Spleen (tissue), 11 donors: ENCODE measurements around the gene COL25A1. TPM values are rescaled to one million over a fixed set of nuclear protein-coding genes. Genes with fewer than 3 reads are reported as not detected.
"Not testable (repeated sequence)": the region's sequence is repeated elsewhere in the genome, so short reads cannot be mapped to it uniquely, and the experiment has no call there.

Experiments used
- DNase-seq: peaks from one replicate; pipeline ENCODE4 v3.0.0-alpha.2; 2020
- H3K27ac ChIP-seq, 8 donors: fragments of 200-600 bp; sonication (generic) in 7 of 8; 1 replicate in 4 of 8; 2 replicates in 4 of 8; pipeline versions ENCODE4 v1.5.0 to v1.8.0; 2016 to 2021; ENCODE audit warnings: inconsistent platforms in 4 of 8, mild to moderate bottlenecking in 4 of 8, moderate library complexity in 1 of 8
- H3K27me3 ChIP-seq, 7 donors: fragments of 200-600 bp; sonication (generic) in 6 of 7; replicated peaks in 1 of 7; 1 replicate in 4 of 7; 2 replicates in 3 of 7; pipeline versions ENCODE4 v1.5.0 to v1.8.0; 2016 to 2021; ENCODE audit warnings: inconsistent platforms in 3 of 7, mild to moderate bottlenecking in 1 of 7
- H3K36me3 ChIP-seq, 6 donors: fragments of 200-600 bp; sonication (generic) in 5 of 6; 1 replicate in 4 of 6; 2 replicates in 2 of 6; pipeline versions ENCODE4 v1.5.0 to v1.8.0; 2016 to 2021; ENCODE audit warnings: inconsistent platforms in 2 of 6
- H3K4me1 ChIP-seq, 6 donors: fragments of 200-600 bp; sonication (generic) in 5 of 6; 1 replicate in 3 of 6; 2 replicates in 3 of 6; pipeline versions ENCODE4 v1.5.0 to v1.8.0; 2016 to 2021; ENCODE audit warnings: inconsistent platforms in 3 of 6
- H3K4me3 ChIP-seq, 8 donors: fragments of 200-600 bp; sonication (generic) in 7 of 8; 1 replicate in 4 of 8; 2 replicates in 4 of 8; pipeline versions ENCODE4 v1.5.0 to v1.8.0; 2016 to 2021; ENCODE audit warnings: inconsistent platforms in 4 of 8, mild to moderate bottlenecking in 4 of 8, moderate library complexity in 2 of 8
- H3K9me3 ChIP-seq, 8 donors: fragments of 200-600 bp; sonication (generic) in 7 of 8; 1 replicate in 4 of 8; 2 replicates in 4 of 8; pipeline versions ENCODE4 v1.5.0 to v1.8.0; 2016 to 2021; ENCODE audit warnings: inconsistent platforms in 4 of 8
- POLR2A ChIP-seq, 3 donors: fragments of 450-650 bp; IDR thresholded peaks; one replicate each; pipeline ENCODE4 v1.5.1; 2017; ENCODE audit warnings: antibody characterized with exemption in 3 of 3, mild to moderate bottlenecking in 1 of 3
- POLR2AphosphoS5 ChIP-seq, 3 donors: sonication (generic); formaldehyde crosslinking; IDR thresholded peaks; one replicate each; pipeline ENCODE4 v1.5.1; 2017; ENCODE audit warnings: antibody characterized with exemption in 3 of 3
- WGBS, 5 donors: extraction: QIAGEN DNeasy Blood & Tissue Kit in 3 of 5; methylation state at CpG; one replicate each; pipeline versions ENCODE4 v1.1.5 to v1.1.7; 2013 to 2018; 5-methylcytosine and 5-hydroxymethylcytosine counted together
- intact Hi-C: fragments of 100-400 bp; cut with DNase I; formaldehyde crosslinking; loops from one replicate; pipeline ENCODE4 v1.15.0; 2023; ENCODE audit warnings: low total_unique reads
- polyA plus RNA-seq, 3 donors: library from polyadenylated mRNA; stranded (reverse); fragments of 200-250 nt; gene quantifications; one replicate each; pipeline ENCODE4 v1.2.1, GENCODE V29; 2013
- total RNA-seq, 7 donors: library from RNA; depleted of rRNA in 3 of 7; stranded (reverse); fragments of >200 nt in 3 of 7; fragmentation: NEBNext Ultra II Directional in 4 of 7; extraction: Animal tissue kit (Norgen Biotek cat#: 25700) in 4 of 7; gene quantifications; one replicate each; pipeline versions ENCODE4 v1.1.0 to v1.2.1, GENCODE V29; 2016 to 2021
- TF ChIP-seq, protein P1 (sequence below), 11 experiments: fragments of 200-600 bp in 7 of 11; fragments of 450-650 bp in 4 of 11; sonication (generic) in 4 of 11; IDR thresholded peaks in 8 of 11; conservative IDR thresholded peaks in 3 of 11; 1 replicate in 7 of 11; 2 replicates in 4 of 11; pipeline versions ENCODE4 v1.4.0 to v1.8.0; 2016 to 2021; ENCODE audit warnings: antibody characterized with exemption in 11 of 11, inconsistent platforms in 4 of 11, mild to moderate bottlenecking in 1 of 11
- donor health status: healthy with polysubstance abuse.
- donor health status: DM: no; HTN: no; CAD: no; lungs with moderate emphysema.
- donor health status: DM: no; HTN: no; CAD: no.
- donor health status: Bipolar disorder and iron deficiency.
- donor health status: healthy.
- donor health status: DM: no; HTN: no; CAD: no.
- donor health status: DM: yes; HTN: yes; CAD: no.

COL25A1 gene
- total and polyA plus RNA-seq, 10 donors: 0.06 to 1.9 (median 0.57) TPM; not detected in 1

DNA sequence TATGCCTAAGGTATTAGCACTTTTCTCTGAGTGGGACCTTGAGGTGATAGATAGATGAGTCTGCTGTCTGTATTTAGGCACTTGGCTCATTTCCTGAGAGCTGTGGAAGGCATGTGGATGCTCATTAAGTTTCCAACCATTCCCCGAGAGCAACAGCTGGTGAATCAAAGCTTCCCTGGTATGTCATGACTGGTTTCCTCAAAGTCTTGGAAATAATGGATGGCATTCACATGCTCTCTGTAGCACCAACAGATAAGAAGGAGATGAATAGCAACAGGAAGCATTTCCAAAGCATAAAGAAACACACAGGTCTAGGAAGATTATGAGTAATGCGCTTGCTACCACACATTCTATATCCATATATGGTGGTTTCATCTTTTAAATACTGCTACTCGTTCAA, 421.3 kb downstream of the COL25A1 start:
- Histone ChIP-seq H3K27me3 (no peaks in the 10 kb centered on the region), H3K36me3 (no peaks in the 10 kb centered on the region), H3K4me1 (peaks cover 0 to 10% (median 3%) of the 10 kb centered on the region in 6 donors), H3K9me3 (no peaks in the 10 kb centered on the region), H3K4me3 (no peak overlapping the region), H3K27ac (no peak overlapping the region)
- no peak for DNase-seq
- TF ChIP-seq, protein P1, sequence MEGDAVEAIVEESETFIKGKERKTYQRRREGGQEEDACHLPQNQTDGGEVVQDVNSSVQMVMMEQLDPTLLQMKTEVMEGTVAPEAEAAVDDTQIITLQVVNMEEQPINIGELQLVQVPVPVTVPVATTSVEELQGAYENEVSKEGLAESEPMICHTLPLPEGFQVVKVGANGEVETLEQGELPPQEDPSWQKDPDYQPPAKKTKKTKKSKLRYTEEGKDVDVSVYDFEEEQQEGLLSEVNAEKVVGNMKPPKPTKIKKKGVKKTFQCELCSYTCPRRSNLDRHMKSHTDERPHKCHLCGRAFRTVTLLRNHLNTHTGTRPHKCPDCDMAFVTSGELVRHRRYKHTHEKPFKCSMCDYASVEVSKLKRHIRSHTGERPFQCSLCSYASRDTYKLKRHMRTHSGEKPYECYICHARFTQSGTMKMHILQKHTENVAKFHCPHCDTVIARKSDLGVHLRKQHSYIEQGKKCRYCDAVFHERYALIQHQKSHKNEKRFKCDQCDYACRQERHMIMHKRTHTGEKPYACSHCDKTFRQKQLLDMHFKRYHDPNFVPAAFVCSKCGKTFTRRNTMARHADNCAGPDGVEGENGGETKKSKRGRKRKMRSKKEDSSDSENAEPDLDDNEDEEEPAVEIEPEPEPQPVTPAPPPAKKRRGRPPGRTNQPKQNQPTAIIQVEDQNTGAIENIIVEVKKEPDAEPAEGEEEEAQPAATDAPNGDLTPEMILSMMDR (IDR thresholded peaks at IDR 0.05 in 8 of 11, conservative IDR thresholded peaks at IDR 0.05 in 3 of 11): no peak
- TF ChIP-seq POLR2A (IDR thresholded peaks at IDR 0.05) (no peak), POLR2AphosphoS5 (IDR thresholded peaks at IDR 0.05) (no peak)
- intact Hi-C loops: no loop called here
- 75 to 91% (median 85%) methylated on average over 3 of the region's 3 CpGs for WGBS, 5 donors

GRCh38 chr4:108878806-108879205, 423.7 kb downstream of the COL25A1 start:
- H3K27ac ChIP-seq: no peak overlapping the region
- no peak overlapping the region for H3K4me3 ChIP-seq
- WGBS, 5 donors: 2 to 5% (median 4%) methylated on average over 3 of the region's 3 CpGs
- H3K9me3 ChIP-seq: no peaks in the 10 kb centered on the region
- peaks cover 0 to 10% (median 3%) of the 10 kb centered on the region in 6 donors for H3K4me1 ChIP-seq
- no peak for DNase-seq
- no peaks in the 10 kb centered on the region for H3K27me3 ChIP-seq
- H3K36me3 ChIP-seq: no peaks in the 10 kb centered on the region
- no peak for TF ChIP-seq POLR2AphosphoS5 (IDR thresholded peaks at IDR 0.05)
- TF ChIP-seq POLR2A (IDR thresholded peaks at IDR 0.05): no peak
- TF ChIP-seq, protein P1 (IDR thresholded peaks at IDR 0.05 in 8 of 11, conservative IDR thresholded peaks at IDR 0.05 in 3 of 11): no peak
- intact Hi-C loops: no loop called here

DNA sequence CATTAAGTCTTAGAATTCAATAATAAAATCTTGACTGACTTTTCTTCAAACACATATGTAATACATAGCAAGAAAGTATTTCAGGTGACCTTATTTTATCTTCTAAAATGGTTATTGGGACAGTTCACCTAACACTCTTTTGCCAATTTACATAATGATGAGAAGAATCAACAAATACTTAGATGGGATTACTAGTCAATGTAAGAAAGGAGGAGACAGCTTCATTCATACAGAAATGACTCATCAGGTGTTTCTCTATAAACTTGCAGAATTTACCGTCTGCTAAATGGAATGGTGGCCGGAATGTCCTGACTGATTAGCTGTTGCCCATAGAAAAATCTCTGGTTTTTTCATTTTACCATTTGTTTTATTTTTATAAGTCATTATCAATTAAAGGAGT, 424.6 kb downstream of the COL25A1 start:
- no peaks in the 10 kb centered on the region for H3K27me3 ChIP-seq
- intact Hi-C loops: no loop called here
- 90 to 97% (median 94%) methylated on average over 2 of the region's 2 CpGs for WGBS, 5 donors
- peaks cover 0 to 10% (median 3%) of the 10 kb centered on the region in 6 donors for H3K4me1 ChIP-seq
- H3K9me3 ChIP-seq: no peaks in the 10 kb centered on the region
- no peak overlapping the region for H3K27ac ChIP-seq
- DNase-seq: no peak
- no peak overlapping the region for H3K4me3 ChIP-seq
- TF ChIP-seq POLR2A (IDR thresholded peaks at IDR 0.05) (no peak), POLR2AphosphoS5 (IDR thresholded peaks at IDR 0.05) (no peak)
- TF ChIP-seq, protein P1 (IDR thresholded peaks at IDR 0.05 in 8 of 11, conservative IDR thresholded peaks at IDR 0.05 in 3 of 11): no peak
- H3K36me3 ChIP-seq: no peaks in the 10 kb centered on the region

DNA sequence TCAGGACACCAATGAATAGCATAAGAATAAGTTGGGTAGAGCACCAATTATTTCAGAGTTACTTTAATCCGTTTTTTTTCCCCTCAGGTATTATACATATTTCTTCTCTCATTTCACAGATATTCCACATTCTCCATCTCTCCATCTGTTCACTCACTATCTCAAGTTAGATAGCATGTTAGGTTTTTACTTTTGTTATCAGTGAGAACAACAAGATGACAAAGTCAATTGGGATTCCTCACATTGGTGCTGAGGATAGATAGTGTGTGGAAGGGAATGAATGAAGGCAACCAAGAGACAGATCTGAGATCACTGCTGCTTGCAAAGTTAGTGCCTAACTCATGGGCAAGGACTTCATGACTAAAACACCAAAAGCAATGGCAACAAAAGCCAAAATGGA, 427.7 kb downstream of the COL25A1 start:
- 76 to 89% (median 80%) methylated on average over 1 of the region's 1 CpG for WGBS, 5 donors
- DNase-seq: no peak
- TF ChIP-seq POLR2AphosphoS5 (IDR thresholded peaks at IDR 0.05) (no peak), POLR2A (IDR thresholded peaks at IDR 0.05) (no peak)
- TF ChIP-seq, protein P1 (IDR thresholded peaks at IDR 0.05 in 8 of 11, conservative IDR thresholded peaks at IDR 0.05 in 3 of 11): no peak
- no peaks in the 10 kb centered on the region for H3K27me3 ChIP-seq
- H3K36me3 ChIP-seq: no peaks in the 10 kb centered on the region
- no peak overlapping the region for H3K27ac ChIP-seq
- intact Hi-C loops: no loop called here
- no peak overlapping the region for H3K4me3 ChIP-seq
- H3K9me3 ChIP-seq: no peaks in the 10 kb centered on the region
- peaks cover 0 to 10% (median 3%) of the 10 kb centered on the region in 6 donors for H3K4me1 ChIP-seq

DNA sequence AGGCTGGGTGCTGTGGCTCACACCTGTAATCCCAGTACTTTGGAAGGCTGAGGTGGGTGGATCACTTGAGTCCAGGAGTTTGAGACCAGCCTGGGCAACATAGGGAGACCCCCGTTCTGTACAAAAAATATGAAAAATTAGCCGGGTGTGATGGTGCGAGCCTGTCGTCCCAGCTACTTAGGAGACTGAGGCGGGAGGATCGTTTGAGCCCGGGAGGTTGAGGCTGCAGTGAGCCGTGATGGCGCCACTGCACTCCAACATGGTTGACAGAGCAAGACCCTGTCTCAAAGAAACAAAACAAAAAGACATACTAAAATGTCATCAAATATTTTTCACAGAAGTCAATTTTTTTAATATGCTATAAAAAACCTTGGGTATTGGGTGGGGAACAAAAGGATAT, 432.5 kb downstream of the COL25A1 start:
- H3K27me3 ChIP-seq, H3K4me3 ChIP-seq, H3K4me1 ChIP-seq, H3K9me3 ChIP-seq, DNase-seq, H3K36me3 ChIP-seq, H3K27ac ChIP-seq, intact Hi-C loops: not testable (repeated sequence)
- 93 to 96% (median 95%) methylated on average over 9 of the region's 9 CpGs for WGBS, 5 donors
